SK-N-SH (cell line): ENCODE results near the gene NKX6-2.

Source experiments
- ELF1 ChIP-seq: IDR thresholded peaks from 2 replicates; pipeline ENCODE4 v1.4.0; 2012
- EP300 ChIP-seq, 2 experiments: IDR thresholded peaks; 2 replicates each; pipeline versions ENCODE4 v1.4.0 to v1.6.1; 2012; ENCODE audit warnings: borderline replicate concordance in 1 of 2, low read depth in 1 of 2, low read length in 1 of 2
- JUND ChIP-seq: IDR thresholded peaks from 2 replicates; pipeline ENCODE4 v1.4.0; 2012
- MXI1 ChIP-seq: IDR thresholded peaks from 2 replicates; pipeline ENCODE4 v1.6.1; 2012; ENCODE audit warnings: mild to moderate bottlenecking, low read depth, low read length, improper control_type of control experiment
- RAD21 ChIP-seq: IDR thresholded peaks from 2 replicates; pipeline ENCODE4 v1.6.1; 2012; ENCODE audit warnings: mild to moderate bottlenecking, low read length
- RFX5 ChIP-seq: IDR thresholded peaks from 2 replicates; pipeline ENCODE4 v1.6.1; 2012; ENCODE audit warnings: mild to moderate bottlenecking, improper control_type of control experiment, low read length
- RXRA ChIP-seq: IDR thresholded peaks from 2 replicates; pipeline ENCODE4 v1.4.0; 2012; ENCODE audit warnings: low read depth, mild to moderate bottlenecking, borderline replicate concordance
- TCF12 ChIP-seq: IDR thresholded peaks from 2 replicates; pipeline ENCODE4 v1.4.0; 2012
- TEAD4 ChIP-seq: IDR thresholded peaks from 2 replicates; pipeline ENCODE4 v1.4.0; 2012; ENCODE audit warnings: mild to moderate bottlenecking, borderline replicate concordance; ENCODE audit not compliant: insufficient read depth
- YY1 ChIP-seq: IDR thresholded peaks from 2 replicates; pipeline ENCODE4 v1.4.0; 2012; ENCODE audit warnings: low read depth, mild to moderate bottlenecking
- TF ChIP-seq, protein P1 (sequence below): fragments of 200-600 bp; sonication (generic); IDR thresholded peaks from 2 replicates; pipeline ENCODE4 v1.6.1; 2017; ENCODE audit warnings: antibody characterized with exemption, mild to moderate bottlenecking, moderate library complexity
- TF ChIP-seq, protein P2 (sequence below): IDR thresholded peaks from 2 replicates; pipeline ENCODE4 v1.6.1; 2012; ENCODE audit warnings: mild to moderate bottlenecking, low read depth, low read length, moderate library complexity

DNA sequence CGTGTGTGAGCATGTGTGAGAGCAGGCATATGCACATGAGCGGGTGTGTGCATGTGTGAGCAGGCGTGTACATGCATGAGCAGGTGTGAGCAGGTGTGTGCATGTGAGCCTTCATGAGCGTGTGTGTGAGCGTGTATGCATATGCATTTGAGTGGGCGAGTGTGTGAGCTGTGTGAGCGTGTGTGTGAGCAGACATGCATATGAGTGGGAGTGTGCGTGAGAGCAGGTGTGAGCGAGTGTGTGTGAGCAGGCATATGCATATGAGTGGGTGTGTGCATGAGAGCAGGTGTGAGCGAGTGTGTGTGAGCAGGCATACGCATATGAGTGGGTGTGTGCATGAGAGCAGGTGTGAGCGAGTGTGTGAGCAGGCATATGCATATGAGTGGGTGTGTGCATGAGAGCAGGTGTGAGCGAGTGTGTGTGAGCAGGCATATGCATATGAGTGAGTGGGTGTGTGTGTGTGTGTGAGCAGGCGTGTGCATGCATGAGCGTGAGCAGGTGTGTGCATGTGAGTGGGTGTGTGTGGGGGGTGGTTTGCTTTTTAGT is 30.7 kb downstream of the NKX6-2 start:
- TF ChIP-seq, protein P1, sequence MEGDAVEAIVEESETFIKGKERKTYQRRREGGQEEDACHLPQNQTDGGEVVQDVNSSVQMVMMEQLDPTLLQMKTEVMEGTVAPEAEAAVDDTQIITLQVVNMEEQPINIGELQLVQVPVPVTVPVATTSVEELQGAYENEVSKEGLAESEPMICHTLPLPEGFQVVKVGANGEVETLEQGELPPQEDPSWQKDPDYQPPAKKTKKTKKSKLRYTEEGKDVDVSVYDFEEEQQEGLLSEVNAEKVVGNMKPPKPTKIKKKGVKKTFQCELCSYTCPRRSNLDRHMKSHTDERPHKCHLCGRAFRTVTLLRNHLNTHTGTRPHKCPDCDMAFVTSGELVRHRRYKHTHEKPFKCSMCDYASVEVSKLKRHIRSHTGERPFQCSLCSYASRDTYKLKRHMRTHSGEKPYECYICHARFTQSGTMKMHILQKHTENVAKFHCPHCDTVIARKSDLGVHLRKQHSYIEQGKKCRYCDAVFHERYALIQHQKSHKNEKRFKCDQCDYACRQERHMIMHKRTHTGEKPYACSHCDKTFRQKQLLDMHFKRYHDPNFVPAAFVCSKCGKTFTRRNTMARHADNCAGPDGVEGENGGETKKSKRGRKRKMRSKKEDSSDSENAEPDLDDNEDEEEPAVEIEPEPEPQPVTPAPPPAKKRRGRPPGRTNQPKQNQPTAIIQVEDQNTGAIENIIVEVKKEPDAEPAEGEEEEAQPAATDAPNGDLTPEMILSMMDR: no peak
- TF ChIP-seq TCF12 (no peak), EP300 (IDR thresholded peaks at IDR 0.05; ENCODE audit: borderline replicate concordance in 1 of 2, low read depth in 1 of 2, low read length in 1 of 2) (no peak), ELF1 (no peak), RFX5 (no peak), JUND (no peak), RAD21 (no peak), RXRA (no peak), YY1 (no peak), TEAD4 (no peak), MXI1 (no peak)
- TF ChIP-seq, protein P2, sequence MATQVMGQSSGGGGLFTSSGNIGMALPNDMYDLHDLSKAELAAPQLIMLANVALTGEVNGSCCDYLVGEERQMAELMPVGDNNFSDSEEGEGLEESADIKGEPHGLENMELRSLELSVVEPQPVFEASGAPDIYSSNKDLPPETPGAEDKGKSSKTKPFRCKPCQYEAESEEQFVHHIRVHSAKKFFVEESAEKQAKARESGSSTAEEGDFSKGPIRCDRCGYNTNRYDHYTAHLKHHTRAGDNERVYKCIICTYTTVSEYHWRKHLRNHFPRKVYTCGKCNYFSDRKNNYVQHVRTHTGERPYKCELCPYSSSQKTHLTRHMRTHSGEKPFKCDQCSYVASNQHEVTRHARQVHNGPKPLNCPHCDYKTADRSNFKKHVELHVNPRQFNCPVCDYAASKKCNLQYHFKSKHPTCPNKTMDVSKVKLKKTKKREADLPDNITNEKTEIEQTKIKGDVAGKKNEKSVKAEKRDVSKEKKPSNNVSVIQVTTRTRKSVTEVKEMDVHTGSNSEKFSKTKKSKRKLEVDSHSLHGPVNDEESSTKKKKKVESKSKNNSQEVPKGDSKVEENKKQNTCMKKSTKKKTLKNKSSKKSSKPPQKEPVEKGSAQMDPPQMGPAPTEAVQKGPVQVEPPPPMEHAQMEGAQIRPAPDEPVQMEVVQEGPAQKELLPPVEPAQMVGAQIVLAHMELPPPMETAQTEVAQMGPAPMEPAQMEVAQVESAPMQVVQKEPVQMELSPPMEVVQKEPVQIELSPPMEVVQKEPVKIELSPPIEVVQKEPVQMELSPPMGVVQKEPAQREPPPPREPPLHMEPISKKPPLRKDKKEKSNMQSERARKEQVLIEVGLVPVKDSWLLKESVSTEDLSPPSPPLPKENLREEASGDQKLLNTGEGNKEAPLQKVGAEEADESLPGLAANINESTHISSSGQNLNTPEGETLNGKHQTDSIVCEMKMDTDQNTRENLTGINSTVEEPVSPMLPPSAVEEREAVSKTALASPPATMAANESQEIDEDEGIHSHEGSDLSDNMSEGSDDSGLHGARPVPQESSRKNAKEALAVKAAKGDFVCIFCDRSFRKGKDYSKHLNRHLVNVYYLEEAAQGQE: no peak
